Neuron (in vitro differentiated cells): ENCODE measurements around the gene LLPH.
A peak's percentile ranks its signal among the peaks of the same experiment; 100 is the strongest.

Experiments used
- H2AFZ ChIP-seq: one replicate; pipeline ENCODE4 v1.6.1; 2013; ENCODE audit warnings: low read depth, mild to moderate bottlenecking, inconsistent platforms, low read length, moderate library complexity
- H3K27me3 ChIP-seq: one replicate; pipeline ENCODE4 v1.6.1; 2013; ENCODE audit warnings: low read length; ENCODE audit not compliant: insufficient read depth
- H3K36me3 ChIP-seq: one replicate; pipeline ENCODE4 v1.6.1; 2013; ENCODE audit warnings: low read length; ENCODE audit not compliant: insufficient read depth
- H3K4me1 ChIP-seq: one replicate; pipeline ENCODE4 v1.6.1; 2013; ENCODE audit warnings: low read length; ENCODE audit not compliant: insufficient read depth
- H3K4me3 ChIP-seq: 2 replicates; pipeline ENCODE4 v1.5.1; 2013; ENCODE audit warnings: mild to moderate bottlenecking, low read length, moderate library complexity
- H3K9me3 ChIP-seq: one replicate; pipeline ENCODE4 v1.6.1; 2013; ENCODE audit warnings: low read length

Gene LLPH

GRCh38 chr12:66107451-66107915 lies 23.1 kb downstream of the LLPH start:
- Histone ChIP-seq H3K4me1 (no peaks in the 10 kb centered on the region), H3K4me3 (no peak overlapping the region), H3K27me3 (no peaks in the 10 kb centered on the region), H3K9me3 (no peaks in the 10 kb centered on the region), H2AFZ (peak overlapping the region; percentile 76), H3K36me3 (no peaks in the 10 kb centered on the region)

GRCh38 chr12:66103016-66103913 lies 27.3 kb downstream of the LLPH start:
- Histone ChIP-seq H2AFZ (no peak overlapping the region), H3K36me3 (no peaks in the 10 kb centered on the region), H3K27me3 (no peaks in the 10 kb centered on the region), H3K9me3 (no peaks in the 10 kb centered on the region), H3K4me3 (no peak overlapping the region), H3K4me1 (no peaks in the 10 kb centered on the region)

- H3K9me3 ChIP-seq: no peaks in the 10 kb centered on the region
- no peaks in the 10 kb centered on the region for H3K4me1 ChIP-seq
Measured at GRCh38 chr12:66092559-66093269, 37.8 kb downstream of the LLPH start.

GRCh38 chr12:66090157-66090556 lies 40.4 kb downstream of the LLPH start:
- no peak overlapping the region for H3K4me3 ChIP-seq
- peak overlapping the region; percentile 22 for H2AFZ ChIP-seq
- no peaks in the 10 kb centered on the region for H3K9me3 ChIP-seq
- H3K36me3 ChIP-seq: no peaks in the 10 kb centered on the region
- no peaks in the 10 kb centered on the region for H3K27me3 ChIP-seq
- H3K4me1 ChIP-seq: no peaks in the 10 kb centered on the region

More at GRCh38 chr12:66092559-66093269, 37.8 kb downstream of the LLPH start:
- H3K36me3 ChIP-seq: no peaks in the 10 kb centered on the region
- H3K4me3 ChIP-seq: no peak overlapping the region
- no peak overlapping the region for H2AFZ ChIP-seq
- no peaks in the 10 kb centered on the region for H3K27me3 ChIP-seq

- Histone ChIP-seq H3K9me3 (no peaks in the 10 kb centered on the region), H3K4me3 (no peak overlapping the region), H3K36me3 (no peaks in the 10 kb centered on the region), H3K27me3 (no peaks in the 10 kb centered on the region), H3K4me1 (no peaks in the 10 kb centered on the region), H2AFZ (no peak overlapping the region)
Measured at GRCh38 chr12:66087365-66087943, 43.1 kb downstream of the LLPH start.

- Histone ChIP-seq H3K27me3 (no peaks in the 10 kb centered on the region), H3K36me3 (no peaks in the 10 kb centered on the region), H3K9me3 (no peaks in the 10 kb centered on the region), H2AFZ (no peak overlapping the region), H3K4me1 (no peaks in the 10 kb centered on the region), H3K4me3 (no peak overlapping the region)
Measured at GRCh38 chr12:66085998-66086397, 44.6 kb downstream of the LLPH start.

GRCh38 chr12:66085213-66085612 lies 45.3 kb downstream of the LLPH start:
- Histone ChIP-seq H3K4me1 (no peaks in the 10 kb centered on the region), H2AFZ (no peak overlapping the region), H3K36me3 (no peaks in the 10 kb centered on the region), H3K27me3 (no peaks in the 10 kb centered on the region), H3K4me3 (no peak overlapping the region), H3K9me3 (no peaks in the 10 kb centered on the region)

GRCh38 chr12:66083766-66084165 lies 46.8 kb downstream of the LLPH start:
- Histone ChIP-seq H3K27me3 (no peaks in the 10 kb centered on the region), H3K9me3 (no peaks in the 10 kb centered on the region), H2AFZ (no peak overlapping the region), H3K4me3 (no peak overlapping the region), H3K4me1 (no peaks in the 10 kb centered on the region), H3K36me3 (no peaks in the 10 kb centered on the region)

GRCh38 chr12:66082744-66083143 lies 47.8 kb downstream of the LLPH start:
- Histone ChIP-seq H3K36me3 (no peaks in the 10 kb centered on the region), H2AFZ (no peak overlapping the region), H3K4me3 (no peak overlapping the region), H3K4me1 (no peaks in the 10 kb centered on the region), H3K9me3 (no peaks in the 10 kb centered on the region), H3K27me3 (no peaks in the 10 kb centered on the region)

GRCh38 chr12:66080791-66081190 lies 49.8 kb downstream of the LLPH start:
- Histone ChIP-seq H3K9me3 (no peaks in the 10 kb centered on the region), H3K4me1 (no peaks in the 10 kb centered on the region), H3K36me3 (no peaks in the 10 kb centered on the region)

GRCh38 chr12:66077542-66077941 lies 53.0 kb downstream of the LLPH start:
- no peak overlapping the region for H2AFZ ChIP-seq
- no peaks in the 10 kb centered on the region for H3K4me1 ChIP-seq
- no peak overlapping the region for H3K4me3 ChIP-seq
- no peaks in the 10 kb centered on the region for H3K36me3 ChIP-seq
- H3K9me3 ChIP-seq: no peaks in the 10 kb centered on the region
- H3K27me3 ChIP-seq: no peaks in the 10 kb centered on the region

More at GRCh38 chr12:66080791-66081190, 49.8 kb downstream of the LLPH start:
- Histone ChIP-seq H3K4me3 (no peak overlapping the region), H2AFZ (no peak overlapping the region), H3K27me3 (no peaks in the 10 kb centered on the region)

- Histone ChIP-seq H3K27me3 (no peaks in the 10 kb centered on the region), H3K36me3 (no peaks in the 10 kb centered on the region), H3K9me3 (no peaks in the 10 kb centered on the region), H3K4me1 (no peaks in the 10 kb centered on the region), H2AFZ (no peak overlapping the region), H3K4me3 (no peak overlapping the region)
Measured at GRCh38 chr12:66074561-66074960, 56.0 kb downstream of the LLPH start.

GRCh38 chr12:66072566-66072965 lies 58.0 kb downstream of the LLPH start:
- Histone ChIP-seq H3K36me3 (no peaks in the 10 kb centered on the region), H2AFZ (no peak overlapping the region), H3K27me3 (no peaks in the 10 kb centered on the region), H3K4me3 (no peak overlapping the region), H3K4me1 (no peaks in the 10 kb centered on the region), H3K9me3 (no peaks in the 10 kb centered on the region)
